HG03066 (cell line): Measurements from ENCODE around the gene WDSUB1.

ENCODE experiments used
- ATAC-seq: cut with Tn5 transposase; IDR thresholded peaks from one replicate; pipeline ENCODE4 v1.9.1; 2021; ENCODE audit warnings: low read depth; ENCODE audit not compliant: unreplicated experiment

Gene WDSUB1

GRCh38 chr2:159226608-159227385, 59.7 kb downstream of the WDSUB1 start:
- no peak for ATAC-seq

DNA sequence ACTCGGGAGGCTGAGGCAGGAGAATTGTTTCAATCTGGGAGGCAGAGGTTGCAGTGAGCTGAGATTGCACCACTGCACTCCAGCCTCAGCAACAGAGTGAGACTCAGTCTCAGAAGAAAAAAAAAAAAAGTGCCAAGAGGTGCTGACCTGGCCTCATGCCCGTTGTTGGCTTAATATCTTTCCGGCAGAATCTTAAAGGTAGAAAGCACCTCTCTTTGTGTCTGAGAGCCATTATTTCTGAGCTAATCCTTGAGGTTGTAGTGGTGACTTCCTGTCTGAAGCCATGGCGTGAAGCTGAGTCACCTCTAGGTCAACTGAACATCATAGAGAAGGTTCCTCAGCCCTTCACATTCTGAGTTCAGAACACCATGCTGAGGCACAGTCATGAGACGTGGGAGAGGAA, 60.4 kb downstream of the WDSUB1 start:
- ATAC-seq: no peak

- ATAC-seq: no peak
These were observed 61.2 kb downstream of the WDSUB1 start for GRCh38 chr2:159225025-159226016.

DNA sequence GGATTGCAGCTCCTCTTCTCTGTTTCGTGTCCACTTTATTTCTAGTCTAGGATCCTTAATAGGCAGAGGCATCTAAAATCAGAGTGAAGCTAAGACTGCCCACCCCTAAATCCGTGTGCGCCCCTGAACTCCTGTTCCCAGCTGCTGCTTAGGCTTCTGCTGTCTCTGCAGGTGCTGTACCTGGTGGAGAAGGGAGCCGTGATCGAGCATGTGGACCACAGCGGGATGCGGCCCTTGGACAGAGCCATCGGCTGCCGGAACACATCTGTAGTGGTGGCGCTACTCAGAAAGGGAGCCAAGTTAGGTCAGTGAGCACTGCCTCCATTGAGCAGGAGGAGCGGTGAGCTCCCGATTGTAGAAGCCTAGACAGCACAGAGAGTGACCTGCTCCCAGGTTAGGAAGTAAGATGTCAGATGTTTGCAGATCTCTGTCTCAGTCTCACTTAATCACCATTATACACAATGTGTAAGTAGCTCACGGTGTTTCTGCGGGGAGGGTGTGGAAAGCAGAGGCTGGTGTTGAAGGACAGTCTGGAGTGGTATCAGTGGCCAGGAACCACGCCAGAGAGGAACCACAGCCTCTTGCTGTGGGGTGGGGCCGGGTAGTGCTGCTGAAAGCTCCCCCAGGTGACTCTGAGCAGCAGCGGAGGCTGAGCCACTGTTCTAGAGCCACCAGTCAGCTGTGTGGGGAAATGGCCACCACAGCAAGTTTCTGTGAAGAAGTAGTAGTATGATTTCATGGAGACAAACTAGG, 62.3 kb downstream of the WDSUB1 start:
- ATAC-seq: no peak

DNA sequence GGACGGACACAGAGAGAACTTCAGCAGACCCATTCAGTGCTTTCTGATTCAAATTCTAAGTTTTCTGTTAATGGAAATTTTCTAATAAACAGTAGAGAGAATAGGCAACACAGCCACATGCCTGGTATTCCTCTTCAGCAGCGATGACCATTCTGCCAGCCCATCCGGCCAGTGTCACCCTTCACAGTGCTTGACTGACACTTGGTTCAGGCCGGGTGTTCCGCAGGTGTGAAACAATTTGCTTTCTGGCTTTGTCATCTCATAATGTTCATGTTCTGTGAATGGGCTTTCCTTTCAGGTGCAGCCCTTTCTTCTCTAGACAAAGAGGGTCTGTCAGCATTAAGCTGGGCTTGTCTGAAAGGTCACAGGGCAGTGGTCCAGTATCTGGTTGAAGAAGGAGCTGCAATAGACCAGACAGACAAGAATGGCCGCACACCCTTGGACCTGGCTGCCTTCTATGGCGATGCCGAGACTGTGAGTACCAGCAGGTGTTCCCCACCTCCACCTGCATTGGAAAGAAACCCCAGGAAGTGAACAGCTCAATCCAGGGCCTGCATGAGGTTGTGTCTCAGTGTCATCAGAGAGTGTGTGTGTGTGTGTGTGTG, 67.0 kb downstream of the WDSUB1 start:
- ATAC-seq: no peak

DNA sequence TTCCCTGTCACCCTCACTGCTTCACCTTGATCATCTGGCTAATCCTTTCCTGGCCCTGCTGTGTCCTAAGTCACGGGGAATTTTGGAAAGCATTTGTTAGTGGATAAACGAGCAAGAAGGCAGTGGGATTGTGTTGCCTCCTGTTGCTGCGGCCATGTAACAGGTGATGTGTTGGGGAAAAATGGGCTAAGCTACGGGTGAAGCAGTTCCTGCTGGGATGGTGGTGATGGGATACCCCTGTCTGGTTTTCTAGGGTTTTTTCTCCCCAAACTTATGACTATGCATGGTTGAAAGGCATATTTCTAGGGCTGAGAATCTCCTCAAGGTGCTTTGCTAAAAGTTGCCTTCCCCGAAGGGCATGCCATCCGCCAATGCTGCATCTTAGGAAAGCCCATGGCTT, 68.1 kb downstream of the WDSUB1 start:
- no peak for ATAC-seq

DNA sequence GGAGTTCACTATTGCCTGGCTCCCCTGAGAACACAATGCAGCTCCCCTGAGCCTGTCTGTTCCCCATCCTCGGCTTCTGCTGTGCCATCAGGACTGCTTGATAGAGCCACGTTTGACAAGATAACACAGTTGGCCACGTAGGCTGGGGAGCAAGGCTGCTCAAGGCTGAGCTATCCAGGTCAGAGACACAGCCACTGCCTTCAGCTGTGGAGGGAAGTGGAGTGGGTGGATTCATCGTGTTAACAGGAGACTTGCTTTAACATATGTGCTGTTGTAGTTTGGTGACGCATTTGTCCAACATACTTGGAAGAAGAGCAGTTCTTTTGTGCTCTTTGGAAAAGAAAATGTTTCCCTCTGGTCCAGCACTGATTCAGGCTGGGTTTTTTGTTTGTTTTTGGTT, 68.8 kb downstream of the WDSUB1 start:
- ATAC-seq: no peak

GRCh38 chr2:159215116-159215515, 71.4 kb downstream of the WDSUB1 start:
- no peak for ATAC-seq

DNA sequence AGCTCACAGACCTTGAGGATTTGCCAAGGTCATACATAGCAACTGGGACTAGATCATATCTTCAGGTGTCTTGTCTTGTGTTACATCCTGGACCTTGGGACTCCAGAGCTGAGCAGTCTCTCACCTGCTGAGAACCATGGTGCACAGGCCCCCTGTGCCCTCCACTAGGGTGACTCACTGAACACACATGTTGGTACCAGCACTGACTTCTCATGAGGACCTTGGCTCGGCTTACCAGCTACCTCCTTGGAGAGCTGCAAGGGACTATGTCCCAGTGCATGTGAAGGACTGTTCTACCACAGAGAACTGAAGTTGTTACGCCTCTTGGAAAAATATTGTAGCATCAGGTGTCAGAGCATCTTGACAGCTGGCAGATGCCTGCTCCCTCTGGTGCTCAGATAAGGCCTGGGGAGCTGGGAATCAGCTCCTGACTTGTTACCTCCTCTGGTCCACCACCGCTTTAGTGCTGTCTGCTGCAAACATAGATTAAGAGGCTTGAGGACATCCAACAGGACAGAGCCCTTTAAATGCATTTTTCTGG, 72.1 kb downstream of the WDSUB1 start:
- no peak for ATAC-seq

DNA sequence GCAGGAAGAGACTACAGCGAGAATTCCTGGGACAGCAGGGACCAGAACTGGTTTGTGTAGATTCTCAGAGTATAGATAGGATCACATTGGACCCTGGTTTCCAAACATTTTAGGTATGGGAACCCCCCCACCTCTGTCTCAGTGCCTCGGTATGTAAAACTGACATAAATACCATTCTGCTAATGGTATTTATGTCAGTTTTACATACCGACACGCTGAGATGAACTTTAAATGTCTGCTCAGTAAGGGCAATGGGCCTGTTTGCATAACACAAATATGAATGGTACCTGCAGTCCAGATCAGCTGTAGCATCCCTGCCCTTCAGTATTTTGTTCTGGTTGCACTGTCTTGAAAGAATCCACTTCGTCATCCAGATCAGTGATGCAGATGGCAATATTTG, 73.2 kb downstream of the WDSUB1 start:
- ATAC-seq: no peak

DNA sequence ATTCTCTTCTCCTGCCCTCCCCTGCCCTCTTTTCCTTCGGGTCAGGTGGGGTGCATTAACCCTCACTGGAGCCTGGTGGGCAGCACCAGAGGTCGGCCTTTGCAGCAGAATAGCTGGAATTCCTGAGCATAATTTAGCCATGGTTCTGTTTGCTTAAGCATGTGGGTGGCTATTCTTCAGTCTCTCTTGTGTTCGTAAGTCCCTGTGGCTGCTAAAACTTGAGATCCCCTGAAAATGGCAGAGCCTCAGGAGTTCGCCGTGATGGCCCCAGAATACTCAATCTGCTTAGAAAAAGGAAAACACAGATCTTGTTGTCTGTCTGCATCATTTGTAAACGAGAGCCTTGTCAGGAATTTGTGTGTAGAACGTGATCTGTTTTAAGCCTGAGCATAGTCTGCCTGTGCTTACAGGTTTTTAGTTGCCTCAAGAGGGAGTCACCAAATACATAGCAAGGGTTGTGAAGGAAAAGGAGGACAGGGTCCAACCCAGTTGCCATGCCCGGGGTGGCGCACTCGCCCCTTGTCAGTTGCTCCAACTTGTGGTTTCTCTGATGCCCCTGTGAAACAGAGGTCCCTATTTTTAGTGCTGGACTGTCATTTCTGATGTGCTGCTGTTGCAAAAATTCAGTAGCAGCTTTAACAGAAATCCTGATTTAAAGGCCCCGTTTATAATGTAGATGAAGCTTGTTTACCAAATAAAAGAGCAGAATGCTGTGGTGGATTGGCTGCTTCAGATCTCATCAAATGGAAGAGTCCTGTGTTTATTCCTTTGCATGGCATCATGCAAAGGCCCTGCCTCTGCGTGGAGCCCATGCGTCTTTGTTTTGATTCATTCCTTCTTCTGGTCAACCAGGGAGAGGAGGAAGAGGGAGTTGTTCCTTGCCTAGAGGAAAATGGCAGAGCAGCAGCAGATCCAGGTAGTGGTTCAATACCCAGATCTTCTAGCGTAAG, 74.8 kb downstream of the WDSUB1 start:
- ATAC-seq: no peak

- ATAC-seq: peak; percentile 86
These were observed 76.9 kb downstream of the WDSUB1 start for GRCh38 chr2:159209341-159210306.

DNA sequence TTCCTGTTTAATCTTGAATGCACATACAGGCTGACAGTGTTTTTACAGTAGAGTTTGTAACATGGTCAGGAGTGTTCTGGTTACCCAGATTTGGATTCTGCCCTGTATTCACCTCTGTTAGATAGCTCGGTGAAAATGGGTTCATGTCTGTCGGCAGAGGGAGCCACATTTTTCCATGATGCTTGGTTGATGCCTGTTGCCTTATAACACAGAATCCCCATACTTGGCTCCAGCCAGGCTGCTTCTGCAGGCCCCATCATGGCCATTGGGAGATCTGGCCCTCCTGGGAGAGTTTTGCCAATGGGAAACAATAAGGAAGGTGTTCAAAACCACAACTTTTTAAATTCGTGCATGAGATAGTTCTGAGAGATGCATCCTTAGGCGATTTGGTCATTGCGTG, 78.1 kb downstream of the WDSUB1 start:
- no peak for ATAC-seq

GRCh38 chr2:159206736-159207380, 79.6 kb downstream of the WDSUB1 start:
- no peak for ATAC-seq

- ATAC-seq: no peak
These were observed 81.9 kb downstream of the WDSUB1 start for GRCh38 chr2:159204381-159205144.

DNA sequence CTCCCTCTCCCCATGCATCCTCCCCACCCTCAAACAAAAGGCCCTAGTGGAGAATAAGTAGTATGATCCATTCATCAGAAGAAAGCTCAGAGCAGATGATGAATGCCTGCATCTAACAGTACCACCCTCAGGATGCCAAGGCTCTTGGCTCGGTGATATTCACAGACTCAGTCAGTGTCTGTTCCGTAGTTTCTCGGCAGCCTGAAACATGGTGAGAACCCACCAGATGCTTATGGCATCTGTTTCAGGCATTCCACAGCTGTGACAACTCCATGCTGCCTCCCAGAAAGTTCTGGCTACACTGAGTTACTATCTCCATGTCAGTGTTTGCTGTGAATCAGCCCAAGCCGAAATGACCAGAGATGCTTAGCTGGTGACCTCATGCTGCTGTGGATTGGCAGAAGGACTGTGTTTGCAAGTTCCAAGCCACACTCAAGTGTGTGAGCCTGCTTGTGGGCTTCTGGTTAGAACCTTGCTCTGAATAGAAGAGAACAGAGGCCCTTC, 83.9 kb downstream of the WDSUB1 start:
- no peak for ATAC-seq
